Left hindlimb (tissue), 1 donor: ENCODE measurements around the gene ISYNA1.
"Not testable (repeated sequence)": the region's sequence is repeated elsewhere in the genome, so short reads cannot be mapped to it uniquely, and the experiment has no call there.

ENCODE experiments used
- DNase-seq: peaks from one replicate; pipeline ENCODE4 v3.0.0-alpha.2; 2018

The ISYNA1 gene

DNA sequence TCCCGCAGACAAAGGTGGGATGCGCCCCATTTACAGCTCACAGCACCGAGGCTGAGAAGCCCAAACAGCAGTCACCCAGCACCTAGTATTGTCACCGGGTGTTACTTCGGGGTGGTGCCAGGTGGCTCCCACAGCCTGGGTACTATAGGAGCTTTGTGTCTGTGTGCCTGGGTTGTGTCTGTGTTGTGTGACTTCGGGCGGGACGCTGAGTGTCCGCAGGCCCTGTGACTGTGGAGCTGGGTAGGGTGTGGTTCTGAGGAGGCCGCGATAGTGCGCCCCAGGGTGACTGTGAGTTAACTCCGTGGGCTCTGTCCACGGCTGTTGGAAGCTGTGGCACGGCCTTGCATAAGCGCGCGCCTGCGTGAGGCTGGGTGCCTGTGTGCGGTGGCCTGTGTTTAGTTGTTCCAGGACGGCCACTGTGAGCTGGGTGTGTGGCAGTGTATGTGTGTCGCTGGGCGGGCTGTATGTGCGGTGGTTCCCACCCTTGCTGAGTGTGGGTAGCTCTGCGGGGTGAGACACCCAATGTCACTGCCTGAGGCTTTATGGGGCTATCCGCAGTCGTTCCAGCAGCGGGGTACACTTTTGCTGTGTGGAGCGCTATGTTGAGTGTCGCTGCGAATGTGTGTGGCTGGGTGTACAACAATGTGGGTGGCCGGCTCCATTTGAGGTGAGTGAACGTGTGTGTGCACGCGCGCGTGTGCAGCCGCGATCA, 19.3 kb downstream of the ISYNA1 start:
- no peak for DNase-seq

DNA sequence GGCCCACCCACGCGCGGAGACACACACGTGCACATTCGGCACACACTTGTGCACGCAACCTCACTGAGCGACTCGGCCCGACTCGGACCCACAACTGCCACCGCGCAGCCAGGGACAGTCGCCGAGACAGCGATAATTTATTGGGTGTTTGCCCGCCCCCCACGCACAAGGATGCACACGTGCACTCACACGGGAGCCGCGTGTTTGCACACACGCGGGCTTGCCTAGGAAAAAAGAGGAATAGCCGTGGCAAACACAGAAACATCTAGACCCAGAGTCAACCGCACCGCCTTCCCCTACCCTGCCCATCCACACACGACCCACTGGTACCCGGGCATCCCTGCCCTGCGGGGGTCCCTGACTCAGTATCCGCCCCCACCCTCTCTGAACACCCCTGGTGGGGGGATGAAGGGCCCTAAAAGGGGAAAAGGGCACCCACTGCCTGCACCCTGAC, 19.9 kb downstream of the ISYNA1 start:
- peak; percentile 64 for DNase-seq

DNA sequence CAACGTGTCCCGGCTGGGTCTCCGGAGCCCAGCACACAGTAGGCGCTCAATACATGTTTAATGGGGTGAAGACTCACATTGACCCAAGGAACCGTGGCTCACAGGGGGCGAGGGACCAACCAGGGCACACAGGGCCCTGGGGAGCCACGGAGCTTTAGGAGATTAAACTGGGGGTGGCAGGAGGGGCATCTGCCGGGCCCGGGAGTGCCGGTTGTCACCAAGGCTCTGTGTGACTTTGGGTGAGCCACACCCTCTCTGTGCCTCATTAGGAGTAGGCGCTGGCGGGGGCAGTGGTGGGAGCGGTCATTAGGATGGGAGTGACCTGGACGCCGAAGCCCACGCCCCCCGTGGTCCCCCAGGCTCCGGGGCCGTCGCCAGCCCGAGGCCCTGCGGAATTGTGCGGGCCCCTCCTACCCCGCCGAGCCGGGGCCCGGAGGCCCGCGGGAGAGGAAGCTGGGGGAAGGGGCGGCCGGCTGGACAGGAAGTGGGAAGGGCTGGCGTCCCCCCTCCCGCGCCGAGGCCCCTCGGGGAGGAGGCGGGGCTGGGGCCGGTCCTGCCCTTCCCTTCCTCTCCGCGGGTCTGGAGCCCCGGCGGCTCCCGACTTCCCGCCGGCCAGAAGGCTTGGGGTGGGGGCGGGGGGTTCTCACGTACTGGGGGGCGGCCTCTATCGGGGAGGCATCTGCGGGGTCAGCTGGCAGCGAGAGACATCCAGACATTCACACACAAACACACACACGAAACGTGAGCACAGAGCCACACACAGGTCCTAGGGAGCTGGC, 20.5 kb downstream of the ISYNA1 start:
- DNase-seq, result peak; percentile 95

DNA sequence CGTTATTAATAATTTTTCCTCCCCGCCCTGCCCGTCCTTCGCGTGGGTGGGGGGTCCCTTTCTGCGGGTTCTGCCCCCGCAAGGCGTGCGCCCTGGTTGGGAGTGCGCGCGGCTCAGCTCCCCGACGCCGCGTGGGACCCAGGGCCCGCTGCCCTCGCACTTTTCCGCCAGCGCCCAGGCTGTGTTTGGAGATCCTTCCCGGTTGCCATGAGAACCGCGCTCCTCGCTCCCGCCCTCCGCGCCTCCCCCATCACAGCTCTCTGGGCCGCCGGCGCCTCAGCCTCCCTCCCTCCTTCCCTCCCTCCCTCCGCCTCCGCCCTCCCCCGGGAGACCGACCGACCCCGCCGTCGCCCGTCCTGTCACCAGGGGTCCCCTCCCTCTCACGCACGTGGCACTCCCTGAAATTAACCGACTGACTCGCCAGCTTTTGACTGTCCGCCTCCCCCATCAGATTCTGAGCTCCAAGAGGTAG, 21.1 kb downstream of the ISYNA1 start:
- DNase-seq, result peak; percentile 96

DNA sequence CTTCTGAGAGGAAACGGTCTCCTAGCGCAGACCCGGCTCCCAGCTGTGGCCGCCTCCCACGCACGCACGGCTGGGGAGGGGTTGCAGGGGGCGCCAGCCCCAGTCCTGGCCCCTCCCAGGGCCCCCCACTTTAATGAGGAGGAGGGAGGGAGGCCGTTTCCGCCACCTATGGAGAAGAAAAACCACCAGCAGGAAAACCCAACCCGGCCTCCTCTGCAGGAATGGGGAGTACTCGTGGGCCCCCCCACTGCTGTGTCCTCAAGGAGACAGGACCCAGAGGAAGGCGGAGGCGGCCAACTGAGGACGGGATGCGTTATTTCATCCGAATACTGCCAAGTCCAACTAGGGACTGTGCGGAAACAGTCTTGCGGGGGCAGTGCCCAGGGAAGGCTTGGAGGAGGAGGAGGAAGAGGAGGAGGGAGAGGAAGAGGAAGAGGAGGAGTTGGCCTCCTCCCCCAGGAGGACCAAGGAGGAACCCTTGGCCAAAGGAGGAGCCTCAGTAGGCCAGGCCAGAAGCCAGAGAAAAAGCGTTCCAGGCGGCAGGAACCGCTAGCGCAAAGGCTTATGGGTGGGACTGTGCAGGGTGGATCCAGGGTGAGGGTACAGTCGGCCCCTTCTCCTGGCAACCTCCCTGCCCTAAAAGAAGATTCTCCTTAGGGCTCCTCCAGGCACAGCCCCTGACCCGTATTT, 22.6 kb downstream of the ISYNA1 start:
- peak; percentile 91 for DNase-seq

DNA sequence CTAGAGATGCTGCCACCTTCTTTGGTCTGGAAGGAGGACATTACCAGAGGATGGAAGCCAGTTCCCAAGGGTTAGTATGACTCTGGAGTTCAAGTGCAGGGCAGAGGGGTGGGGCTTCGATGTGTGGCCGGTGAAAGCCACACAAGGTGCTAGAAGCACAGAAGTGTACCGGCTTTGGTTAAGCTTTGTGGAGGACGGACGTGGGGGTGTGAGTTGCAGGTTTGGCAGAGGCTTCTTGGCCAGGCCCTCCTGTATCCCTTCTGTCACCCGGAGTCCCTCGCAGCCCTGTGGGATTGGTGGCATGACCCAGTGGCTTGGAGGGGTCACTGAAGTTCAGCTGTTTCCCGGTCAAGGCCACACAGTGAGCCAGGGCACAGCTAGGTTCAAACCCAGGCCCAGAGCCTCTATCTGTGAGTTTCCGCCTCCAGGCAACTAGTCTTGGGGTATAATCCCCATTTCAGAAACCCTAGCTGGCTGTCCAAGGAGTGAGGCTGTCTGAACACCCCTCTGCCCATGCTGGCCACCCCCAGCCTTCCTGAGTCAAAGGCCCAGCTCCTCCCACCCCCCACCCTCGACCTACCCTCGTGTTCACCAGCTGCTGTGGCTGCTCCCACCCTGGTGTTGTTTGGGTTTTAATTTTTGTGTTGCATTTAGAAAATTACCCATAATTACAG, 23.3 kb downstream of the ISYNA1 start:
- no peak for DNase-seq

DNA sequence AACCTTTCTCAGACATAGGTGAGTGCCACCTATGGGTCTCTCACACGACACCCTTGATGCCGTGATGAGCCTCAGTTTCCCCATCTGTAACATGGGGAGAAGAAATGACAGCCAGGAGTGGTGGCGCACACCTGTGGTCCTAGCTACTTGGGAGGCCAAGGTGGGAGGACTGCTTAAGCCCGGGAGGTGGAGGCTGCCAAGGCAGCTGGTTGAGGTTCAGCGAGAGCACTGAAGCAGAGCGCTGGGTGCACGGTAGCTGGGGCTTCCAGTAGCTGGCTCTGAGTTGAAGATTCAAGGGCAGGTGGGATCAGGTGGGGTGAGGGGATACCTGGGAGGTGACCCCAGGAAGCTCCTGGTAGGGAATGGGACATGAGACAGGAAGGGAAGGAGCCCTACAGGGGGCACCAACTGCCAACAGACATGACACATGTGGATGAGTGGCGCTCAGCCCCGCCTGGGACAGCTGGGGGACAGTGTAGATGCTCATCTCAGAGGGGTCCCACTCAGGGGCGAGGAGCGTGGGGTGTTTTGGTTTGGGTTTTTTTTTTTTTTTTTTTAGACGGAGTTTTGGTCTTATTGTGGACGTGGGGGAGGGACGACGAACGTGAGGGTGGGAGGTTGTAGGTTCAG, 25.2 kb downstream of the ISYNA1 start:
- peak; percentile 37 for DNase-seq

DNA sequence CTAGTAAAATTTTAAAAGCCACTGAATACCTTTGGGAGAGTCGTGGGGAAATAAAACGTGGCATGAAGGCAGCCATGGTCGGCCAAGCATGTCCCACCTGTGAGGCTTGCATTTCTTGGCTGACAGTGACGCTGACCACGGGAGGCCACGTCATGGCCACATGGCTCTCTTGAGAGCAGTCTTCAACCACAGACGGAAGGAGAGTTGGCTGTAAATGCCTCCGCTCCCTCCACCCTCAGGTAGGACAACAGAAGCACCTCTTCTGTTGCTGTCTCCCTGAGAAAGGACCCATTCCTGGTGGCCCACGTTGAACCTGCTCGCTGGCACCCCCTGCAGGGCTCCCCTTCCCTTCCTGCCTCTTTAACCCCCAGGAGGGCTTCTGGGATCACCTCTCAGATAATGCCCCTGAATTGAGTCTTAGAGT, 29.9 kb downstream of the ISYNA1 start:
- DNase-seq, result no peak

DNA sequence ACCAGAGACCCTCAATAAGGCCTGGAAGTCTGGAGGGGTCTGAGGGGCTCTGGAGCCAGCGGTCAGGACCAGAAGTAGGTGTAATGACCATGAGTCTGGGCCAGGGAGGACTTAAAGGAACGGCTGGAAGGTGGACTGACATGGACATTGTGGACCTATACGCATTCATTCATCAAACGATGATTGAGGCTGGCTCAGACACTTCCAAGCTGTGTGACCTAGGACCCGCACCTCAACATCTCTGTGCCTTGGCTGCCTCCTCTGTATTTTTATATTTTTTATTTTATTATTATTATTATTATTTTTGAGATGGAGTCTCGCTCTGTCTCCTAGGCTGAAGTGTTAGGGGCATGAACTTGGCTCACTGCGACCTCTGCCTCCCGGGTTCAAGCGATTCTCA, 31.2 kb downstream of the ISYNA1 start:
- DNase-seq, result no peak

DNA sequence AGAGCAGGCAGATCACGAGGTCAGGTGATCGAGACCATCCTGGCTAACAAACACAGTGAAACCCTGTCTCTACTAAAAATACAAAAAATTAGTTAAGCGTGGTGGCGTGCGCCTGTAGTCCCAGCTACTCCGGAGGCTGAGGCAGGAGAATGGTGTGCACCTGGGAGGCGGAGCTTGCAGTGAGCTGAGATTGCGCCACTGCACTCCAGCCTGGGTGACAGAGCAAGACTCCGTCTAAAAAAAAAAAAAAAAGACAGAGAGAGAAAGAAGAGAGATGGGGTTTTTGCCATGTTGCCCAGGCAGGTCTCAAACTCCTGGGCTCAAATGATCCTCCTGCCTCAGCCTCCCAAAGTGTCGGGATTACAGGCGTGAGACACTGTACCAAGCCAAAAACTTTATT, 32.2 kb downstream of the ISYNA1 start:
- not testable (repeated sequence) for DNase-seq

DNA sequence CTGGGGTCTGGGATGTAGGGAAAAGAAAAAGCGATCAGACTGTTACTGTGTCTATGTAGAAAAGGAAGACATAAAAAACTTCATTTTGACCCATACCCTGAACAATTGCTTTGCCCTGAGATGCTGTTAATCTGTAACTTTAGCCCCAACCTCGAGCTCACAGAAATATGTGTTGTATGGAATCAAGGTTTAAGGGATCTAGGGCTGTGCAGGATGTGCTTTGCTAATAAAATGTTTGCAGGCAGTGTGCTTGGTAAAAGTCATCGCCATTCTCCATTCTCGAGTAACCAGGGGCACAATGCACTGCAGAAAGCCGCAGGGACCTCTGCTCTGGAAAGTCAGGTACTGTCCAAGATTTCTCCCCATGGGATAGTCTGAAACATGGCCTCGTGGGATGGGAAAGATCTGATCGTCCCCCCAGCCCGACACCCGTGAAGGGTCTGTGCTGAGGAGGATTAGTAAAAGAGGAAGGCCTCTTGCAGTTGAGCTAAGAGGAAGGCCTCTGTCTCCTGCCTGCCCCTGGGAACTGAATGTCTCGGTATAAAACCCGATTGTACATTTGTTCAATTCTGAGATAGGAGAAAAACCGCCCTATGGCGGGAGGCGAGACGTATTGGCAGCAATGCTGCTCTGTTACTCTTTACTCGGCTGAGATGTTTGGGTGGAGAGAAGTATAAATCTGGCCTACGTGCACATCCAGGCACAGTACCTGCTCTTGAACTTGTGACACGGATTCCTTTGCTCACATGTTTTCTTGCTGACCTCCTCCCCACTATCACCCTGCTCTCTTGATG, 35.3 kb downstream of the ISYNA1 start:
- not testable (repeated sequence) for DNase-seq

DNA sequence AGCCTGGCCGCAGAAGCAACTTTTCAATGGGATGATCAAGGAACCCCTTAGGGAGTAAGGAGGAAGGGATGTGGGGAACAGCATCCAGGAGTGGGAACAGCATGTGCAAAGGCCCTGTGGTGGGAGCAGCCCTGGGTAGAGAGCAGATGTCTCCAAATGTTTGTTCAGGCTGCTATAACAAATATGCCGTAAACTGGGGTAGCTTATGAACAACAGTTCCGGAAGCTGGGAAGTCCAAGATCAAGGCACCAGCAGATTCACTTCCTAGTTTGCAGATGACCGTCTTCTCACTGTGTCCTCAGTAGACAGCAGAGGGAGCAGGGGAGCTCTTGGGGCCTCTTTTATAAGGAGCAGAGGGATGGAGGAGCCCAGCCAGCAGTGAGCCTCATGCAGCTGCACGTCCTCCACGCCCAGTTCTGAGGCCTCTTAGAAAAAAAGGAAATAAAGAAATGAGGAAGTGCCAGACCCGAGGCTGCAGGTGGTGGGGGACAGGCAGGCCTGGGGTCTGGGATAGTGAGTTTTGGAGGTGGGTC, 36.3 kb downstream of the ISYNA1 start:
- DNase-seq, result peak; percentile 79

DNA sequence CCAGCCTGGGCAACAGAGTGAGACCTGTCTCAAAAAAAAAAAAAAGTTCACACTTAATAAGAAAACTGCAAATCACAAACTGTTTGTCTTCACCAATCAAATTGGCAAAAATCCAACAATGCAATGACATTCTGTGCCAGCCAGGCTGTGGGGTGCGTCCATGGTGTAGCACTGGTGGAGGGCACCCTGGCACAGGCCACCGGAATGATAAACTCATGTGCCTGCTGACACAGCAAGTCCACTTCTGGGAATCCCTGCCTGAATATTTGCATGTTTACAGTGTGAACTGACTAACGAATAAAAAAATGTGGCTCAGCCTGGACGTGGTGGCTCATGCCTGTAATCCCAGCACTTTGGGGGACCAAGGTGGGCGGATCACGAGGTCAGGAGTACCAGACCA, 38.9 kb downstream of the ISYNA1 start:
- DNase-seq, result no peak

DNA sequence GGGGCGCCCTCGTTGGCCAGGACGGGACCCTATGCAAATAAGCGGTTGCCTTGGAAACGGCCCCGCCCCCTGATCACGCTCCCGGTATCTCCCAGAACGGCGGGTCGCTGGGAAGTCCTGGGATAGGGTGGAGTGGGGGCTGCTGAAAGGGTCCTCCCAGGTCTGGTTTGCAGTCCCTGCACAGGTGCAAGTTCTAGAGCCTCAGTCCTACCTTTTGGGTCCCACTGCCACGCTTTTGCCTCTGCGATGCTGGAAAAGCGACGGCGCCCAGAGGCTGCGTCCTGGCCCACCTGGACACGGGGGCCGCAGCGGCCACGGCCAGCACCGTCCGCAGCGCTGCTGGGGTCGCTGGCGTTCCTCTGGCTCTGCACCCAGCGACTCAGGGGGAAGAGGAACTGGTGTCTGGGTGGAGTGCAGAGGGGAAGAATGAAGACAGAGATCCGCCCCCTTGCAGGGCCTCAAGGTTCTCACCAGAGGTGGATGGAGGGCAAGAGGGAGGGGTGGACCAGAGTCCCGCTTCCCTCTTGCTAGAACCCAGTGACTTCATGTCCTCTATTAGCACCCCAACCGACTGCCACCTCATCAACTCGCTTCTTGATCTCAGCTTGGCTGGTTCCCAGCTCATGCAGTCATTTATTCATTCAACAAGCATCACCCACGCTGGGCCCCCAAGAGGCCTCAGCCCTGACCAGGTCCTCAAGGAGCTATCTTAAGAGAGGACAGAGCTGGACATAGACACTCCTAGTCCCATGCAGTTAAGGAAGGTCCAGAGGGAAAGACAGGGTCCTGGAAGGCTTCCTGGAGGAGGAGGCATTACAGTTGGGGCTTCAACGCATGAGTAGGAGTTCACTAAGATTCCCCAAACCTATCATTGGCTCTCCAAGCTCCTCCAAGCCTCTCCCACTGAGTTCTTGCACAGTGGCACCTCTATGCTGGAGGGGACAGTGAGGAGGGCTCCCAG, 40.4 kb downstream of the ISYNA1 start, which contains the start of gene LRRC25:
LRRC25 (minus strand) TSS at position 381 of the 961 bp plus-strand sequence. CDS start 659 bp downstream, outside the sequence.
- no peak for DNase-seq

DNA sequence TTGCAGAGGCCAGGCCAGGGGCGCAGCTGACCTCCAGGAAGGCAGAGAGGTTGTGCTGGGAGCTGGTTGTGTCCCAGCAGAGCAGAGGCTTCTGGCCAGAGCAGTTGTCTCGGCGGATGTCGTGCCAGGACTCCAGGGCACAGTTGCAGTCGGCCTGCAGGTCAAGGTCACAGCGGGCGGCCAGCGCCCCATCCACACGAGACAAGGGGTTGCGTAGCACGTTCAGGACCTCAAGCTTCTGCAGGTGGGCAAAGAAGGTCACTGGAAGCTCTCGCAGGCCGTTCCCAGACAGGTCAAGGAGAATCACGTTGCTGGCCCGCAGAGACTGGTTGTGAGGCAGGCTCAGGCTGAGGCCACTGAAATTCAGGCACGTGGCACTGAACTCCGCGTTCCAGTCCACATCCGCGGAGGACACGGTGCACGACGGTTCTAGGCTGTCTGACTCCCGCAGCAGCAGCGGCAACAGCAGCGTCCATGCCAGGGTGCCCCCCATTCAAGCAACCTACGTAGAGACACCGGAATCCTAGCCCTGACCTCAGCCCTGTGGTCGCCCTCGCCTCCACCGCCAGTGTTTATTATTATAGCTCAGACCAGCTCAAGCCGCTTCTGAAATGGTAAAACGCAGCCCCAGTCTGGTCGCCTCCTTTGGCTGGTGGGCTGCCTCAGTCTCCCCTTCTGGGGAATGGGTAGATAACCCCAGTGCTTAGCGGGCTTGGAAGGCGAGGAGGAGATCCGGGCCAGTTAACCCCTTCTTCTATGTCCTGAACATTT, 41.3 kb downstream of the ISYNA1 start:
- no peak for DNase-seq

DNA sequence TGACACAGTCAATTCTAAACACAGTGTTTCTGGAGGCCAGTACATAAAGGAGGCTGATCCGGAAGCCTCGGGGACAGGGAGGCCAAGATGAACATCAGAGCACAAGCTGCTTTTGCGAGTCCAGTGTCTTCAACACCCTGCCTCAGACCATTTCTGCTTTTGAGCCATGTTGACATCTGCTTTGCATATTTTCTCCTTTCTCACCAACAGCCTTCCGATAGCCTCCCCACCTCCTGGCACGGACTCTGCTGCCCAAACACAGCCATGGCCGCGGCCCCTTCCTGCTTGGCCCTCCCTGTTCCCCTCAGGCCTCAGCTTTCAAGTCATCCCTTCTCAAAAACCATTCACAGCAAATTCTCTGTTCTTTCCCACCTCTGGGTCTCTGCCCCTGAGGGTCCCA, 44.1 kb downstream of the ISYNA1 start:
- no peak for DNase-seq

DNA sequence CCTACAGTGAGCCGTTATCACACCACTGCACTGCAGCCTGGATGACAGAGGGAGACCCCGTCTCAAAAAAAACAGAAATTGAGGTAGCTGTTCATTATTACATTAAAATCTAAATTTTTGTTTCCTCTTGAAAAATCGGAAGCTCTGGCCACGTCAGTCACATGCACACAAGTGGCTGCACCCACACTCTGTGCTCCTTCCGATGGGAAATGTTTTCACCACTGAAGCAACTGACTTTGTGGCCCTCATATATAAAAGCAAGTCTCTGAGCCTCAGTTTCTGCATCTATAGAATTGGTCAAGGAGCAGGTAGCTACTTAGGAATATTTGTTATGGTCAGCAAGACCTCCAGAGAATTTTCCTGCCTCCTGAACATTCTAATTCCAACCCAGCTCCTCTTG, 45.0 kb downstream of the ISYNA1 start:
- no peak for DNase-seq

DNA sequence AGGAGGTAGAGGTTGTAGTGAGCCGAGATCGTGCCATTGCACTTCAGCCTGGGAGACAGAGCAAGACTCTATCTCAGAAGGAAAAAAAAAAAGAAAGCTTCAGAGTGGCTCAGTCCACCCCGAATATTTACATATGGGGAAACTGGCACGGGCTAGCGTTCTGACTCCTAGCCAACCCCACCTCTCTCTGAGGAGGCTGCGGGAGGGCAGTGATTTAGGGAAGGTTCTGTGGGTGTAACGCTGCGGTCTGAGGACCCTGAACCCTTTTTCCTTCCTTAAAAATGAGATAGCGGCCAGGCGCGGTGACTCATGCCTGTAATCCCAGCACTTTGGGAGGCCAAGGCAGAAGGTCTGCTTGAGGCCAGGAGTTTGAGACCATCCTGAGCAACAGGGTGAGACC, 45.5 kb downstream of the ISYNA1 start:
- DNase-seq, result no peak

DNA sequence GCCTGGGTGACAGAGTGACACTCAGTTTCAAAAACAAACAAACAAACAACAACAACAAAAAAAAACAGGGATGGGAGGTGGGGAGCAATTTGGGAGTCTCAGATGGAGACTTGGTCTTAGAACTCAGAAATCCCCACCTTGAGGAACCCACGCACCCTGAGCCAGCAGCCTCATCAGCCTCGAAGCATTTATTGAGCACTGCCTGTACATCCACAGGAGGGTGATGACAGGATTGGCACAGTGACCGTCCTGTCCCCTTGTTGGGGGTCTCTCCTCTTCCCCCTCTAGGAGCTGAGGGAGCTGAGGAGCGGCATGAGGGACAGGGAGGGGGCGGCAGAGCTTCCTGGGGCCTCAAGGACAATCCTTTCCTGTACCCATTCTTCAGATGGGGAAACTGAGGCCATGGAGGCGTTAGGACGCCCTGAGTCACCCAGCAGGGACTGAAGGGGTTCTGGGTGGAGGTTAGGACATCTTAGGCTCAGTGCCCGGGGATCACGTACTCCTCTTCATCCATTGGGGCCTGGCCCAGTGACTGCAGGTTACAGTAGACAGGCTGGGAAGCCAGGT, 46.3 kb downstream of the ISYNA1 start:
- DNase-seq, result no peak
